AML-193 (cell line): Measurements from ENCODE around the gene OR5T1.

Source experiments
- DNase-seq, 2 experiments: peaks; one replicate each; lab custom pipeline; 2025; lab: John Stamatoyannopoulos, UW

Gene OR5T1

GRCh38 chr11:56273854-56274253 lies at the start of gene OR5T1:
Gene OR5T1, plus strand, starts transcription at chr11:56274154. Its CDS starts 1,485 bp downstream, at chr11:56275639.
- DNase-seq: no peak

- DNase-seq: no peak
Measured at GRCh38 chr11:56234155-56234554, 39.8 kb upstream of the OR5T1 start, which contains the start of gene OR5T2. Gene OR5T2, minus strand, starts transcription at chr11:56234255. Its CDS starts 1,193 bp downstream, at chr11:56233062.

- DNase-seq: no peak
Measured at GRCh38 chr11:56251954-56252353, 22.0 kb upstream of the OR5T1 start, which contains the start of gene OR5T3. Gene OR5T3, plus strand, starts transcription at chr11:56252254. Its CDS starts 0 bp downstream, at chr11:56252254.

- DNase-seq: no peak
Measured at GRCh38 chr11:56271092-56271491, 2.9 kb upstream of the OR5T1 start.

GRCh38 chr11:56292154-56292553 lies 18.2 kb downstream of the OR5T1 start, which contains the start of gene OR8H1:
Gene OR8H1, minus strand, starts transcription at chr11:56292254. Its CDS starts 1,192 bp downstream, at chr11:56291062.
- DNase-seq: no peak

GRCh38 chr11:56296898-56297297 lies 22.9 kb downstream of the OR5T1 start:
- DNase-seq: no peak

- no peak for DNase-seq
Measured at GRCh38 chr11:56307836-56308235, 33.9 kb downstream of the OR5T1 start.

- no peak for DNase-seq
Measured at GRCh38 chr11:56314844-56315243, 40.9 kb downstream of the OR5T1 start, which contains the start of gene OR8K3. Gene OR8K3, plus strand, starts transcription at chr11:56315144. Its CDS starts 3,163 bp downstream, at chr11:56318307.
